GM18951 (cell line): ENCODE results near the gene BASP1.
"Not testable (repeated sequence)": the region's sequence is repeated elsewhere in the genome, so short reads cannot be mapped to it uniquely, and the experiment has no call there.

ENCODE experiments used
- POLR2A ChIP-seq: IDR thresholded peaks from 4 replicates; pipeline ENCODE4 v1.6.1; 2011; ENCODE audit warnings: mild to moderate bottlenecking; ENCODE audit not compliant: insufficient read length, insufficient read depth; ENCODE audit errors: extremely low read depth
- in situ Hi-C: fragments of 300-500 bp; cut with MboI; formaldehyde crosslinking; loops from one replicate; pipeline ENCODE4 v1.12.0; 2022; ENCODE audit warnings: low sequenced_read_pairs, mixed read lengths, inconsistent platforms; ENCODE audit not compliant: unreplicated experiment

The BASP1 gene

DNA sequence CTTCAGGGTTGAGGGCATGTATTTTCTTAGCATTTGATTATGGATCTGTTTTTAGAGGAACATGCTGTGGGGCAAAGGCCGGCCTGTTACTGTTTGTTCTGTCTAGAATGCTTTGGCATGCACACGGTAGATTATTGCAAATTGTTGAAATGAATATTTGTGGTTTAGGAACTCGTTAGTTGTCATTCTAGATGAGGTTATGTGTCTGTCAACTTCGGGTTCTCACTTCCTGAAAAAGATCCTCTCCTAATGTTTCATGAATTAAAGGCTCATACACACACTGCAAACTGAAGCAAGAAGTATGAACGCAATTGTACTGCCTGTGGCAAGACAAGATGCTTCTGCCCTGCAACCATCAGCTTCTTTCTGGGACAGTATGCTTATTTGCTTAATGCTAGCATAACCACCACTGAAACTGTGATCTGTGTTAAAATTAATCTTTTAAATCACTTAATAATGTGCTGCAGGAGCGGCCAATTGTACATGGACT is 99.6 kb downstream of the BASP1 start:
- TF ChIP-seq POLR2A, result no peak
- in situ Hi-C loops, result no loop called here

DNA sequence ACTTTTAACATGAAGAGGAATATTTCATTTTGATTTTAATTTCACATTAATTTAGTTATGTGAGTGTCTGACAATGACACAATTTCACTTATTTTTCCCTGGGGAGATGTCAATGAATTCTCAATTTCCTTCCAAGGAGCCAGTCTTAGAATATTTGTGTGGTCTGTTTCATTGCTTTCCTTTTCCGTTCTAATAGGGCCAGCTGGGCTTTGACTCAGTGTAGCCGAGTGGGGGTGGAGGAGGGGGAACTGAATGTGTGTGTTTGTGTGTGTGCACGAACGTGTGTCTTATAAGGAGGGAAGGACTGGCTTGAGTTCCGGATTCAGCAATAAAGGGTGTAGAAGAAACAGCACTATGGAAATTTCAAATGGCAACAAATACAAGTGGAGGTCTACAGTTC is 100.0 kb downstream of the BASP1 start:
- TF ChIP-seq POLR2A, result no peak
- in situ Hi-C loops, result no loop called here

GRCh38 chr5:17319095-17319494 is 101.7 kb downstream of the BASP1 start:
- in situ Hi-C loops, result not testable (repeated sequence)

DNA sequence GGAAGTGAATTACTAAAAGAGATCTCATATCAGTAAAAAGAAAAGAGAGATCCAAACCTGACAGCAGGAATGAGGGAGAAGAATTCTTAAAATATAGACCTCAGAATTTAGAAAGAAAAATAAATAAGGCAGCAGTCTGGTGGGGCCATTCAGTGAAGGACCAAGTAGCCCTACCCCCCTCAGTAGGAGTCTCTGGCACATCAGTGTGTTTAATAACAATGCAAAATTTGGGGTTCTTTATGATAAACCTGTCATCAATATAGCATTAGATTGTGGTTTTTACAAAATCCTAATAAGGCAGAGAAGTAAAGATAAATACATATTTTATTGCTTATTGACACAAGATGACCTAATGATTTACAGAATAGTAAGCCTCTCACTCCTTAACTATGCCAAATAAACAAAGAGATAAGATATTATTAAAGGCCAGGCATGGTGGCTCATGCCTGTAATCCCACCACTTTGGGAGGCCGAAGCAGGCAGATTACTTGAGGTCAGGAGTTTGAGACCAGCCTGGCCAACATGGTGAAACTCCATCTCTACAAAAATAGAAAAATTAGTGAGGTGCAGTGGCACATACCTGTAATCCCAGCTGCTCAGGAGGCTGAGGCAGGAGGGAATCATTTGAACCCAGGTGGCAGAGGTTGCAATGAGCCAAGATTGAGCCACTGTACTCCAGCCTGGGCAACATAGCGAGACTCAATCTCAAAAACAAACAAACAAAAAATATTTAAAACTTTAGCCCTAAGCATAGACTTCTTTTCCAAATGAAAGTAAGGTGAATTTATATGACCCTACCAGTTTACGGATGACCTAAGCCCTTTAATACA is 108.6 kb downstream of the BASP1 start:
- in situ Hi-C loops, result no loop called here
- no peak for TF ChIP-seq POLR2A
